PC-9 (cell line): Measurements from ENCODE around the gene DRAXIN. TPM values are rescaled to one million over a fixed set of nuclear protein-coding genes. Genes with fewer than 3 reads are reported as not detected.
"Not testable (repeated sequence)": the region's sequence is repeated elsewhere in the genome, so short reads cannot be mapped to it uniquely, and the experiment has no call there.

Experiments
- Bru-seq: library from RNA; stranded (reverse); fragments of 400-500 nt; gene quantifications from one replicate; lab custom pipeline; 2021; lab: Mats Ljungman, UMichigan
- BruChase-seq, 2 experiments: library from RNA; stranded (reverse); fragments of 400-500 nt; gene quantifications; one replicate each; lab custom pipeline; 2021; lab: Mats Ljungman, UMichigan
- BruUV-seq: library from RNA; stranded (reverse); fragments of 400-500 nt; replicated peaks from 2 replicates; lab custom pipeline; 2021; lab: Mats Ljungman, UMichigan
- CTCF ChIA-PET: fragments of 300-600 bp; sonication (Branson Sonifier 250); formaldehyde crosslinking; loops from one replicate; lab custom pipeline; 2022; ENCODE audit warnings: antibody characterized with exemption; lab: Charles Lee
- POLR2A ChIA-PET: fragments of 300-600 bp; sonication (Branson Sonifier 250); formaldehyde crosslinking; loops from one replicate; lab custom pipeline; 2022; ENCODE audit warnings: antibody characterized with exemption; ENCODE audit not compliant: unreplicated experiment; lab: Charles Lee
- DNase-seq, 2 experiments: peaks; one replicate each; pipeline versions ENCODE4 v3.0.0 to v3.0.0-alpha.2; 2015 to 2022; ENCODE audit warnings: mixed read lengths in 1 of 2
- H2AFZ ChIP-seq: fragments of 200-600 bp; sonication (generic); 2 replicates; pipeline ENCODE4 v1.8.1; 2017; ENCODE audit warnings: antibody characterized with exemption
- H3F3A ChIP-seq: fragments of 200-600 bp; sonication (generic); 2 replicates; pipeline ENCODE4 v1.8.1; 2017; ENCODE audit warnings: antibody characterized with exemption, mild to moderate bottlenecking, low read depth; ENCODE audit not compliant: insufficient read depth
- H3K27ac ChIP-seq: fragments of 200-600 bp; sonication (generic); 2 replicates; pipeline ENCODE4 v1.6.1; 2016; ENCODE audit warnings: mixed run types
- H3K27me3 ChIP-seq: fragments of 200-600 bp; sonication (generic); 2 replicates; pipeline ENCODE4 v1.6.1; 2016; ENCODE audit warnings: low read depth, mixed run types; ENCODE audit not compliant: insufficient read depth
- H3K36me3 ChIP-seq: fragments of 200-600 bp; sonication (generic); 2 replicates; pipeline ENCODE4 v1.6.1; 2016; ENCODE audit warnings: low read depth, mixed run types
- H3K4me1 ChIP-seq: fragments of 200-600 bp; sonication (generic); replicated peaks from 2 replicates; pipeline ENCODE4 v1.6.1; 2016; ENCODE audit warnings: mixed run types; ENCODE audit not compliant: insufficient read depth
- H3K4me2 ChIP-seq: fragments of 200-600 bp; sonication (generic); 2 replicates; pipeline ENCODE4 v1.6.1; 2017; ENCODE audit warnings: mixed run types
- H3K4me3 ChIP-seq: fragments of 200-600 bp; sonication (generic); 2 replicates; pipeline ENCODE4 v1.6.1; 2016; ENCODE audit warnings: mixed run types
- H3K79me2 ChIP-seq: fragments of 200-600 bp; sonication (generic); 2 replicates; pipeline ENCODE4 v1.6.1; 2017; ENCODE audit warnings: low read depth, mixed run types
- H3K9me2 ChIP-seq: fragments of 200-600 bp; sonication (generic); 2 replicates; pipeline ENCODE4 v1.8.1; 2017; ENCODE audit warnings: mild to moderate bottlenecking; ENCODE audit not compliant: insufficient read depth
- H3K9me3 ChIP-seq: fragments of 200-600 bp; sonication (generic); 2 replicates; pipeline ENCODE4 v1.8.1; 2016; ENCODE audit warnings: low read depth; ENCODE audit not compliant: insufficient read depth
- H4K20me1 ChIP-seq: fragments of 200-600 bp; sonication (generic); 2 replicates; pipeline ENCODE4 v1.8.1; 2017; ENCODE audit not compliant: insufficient read depth
- CTCF ChIP-seq: fragments of 200-600 bp; sonication (generic); conservative IDR thresholded peaks from 2 replicates; pipeline ENCODE4 v1.6.1; 2017; ENCODE audit warnings: mixed run types, antibody characterized with exemption, mild to moderate bottlenecking, moderate library complexity
- EZH2 ChIP-seq: fragments of 200-600 bp; sonication (generic); IDR thresholded peaks from 2 replicates; pipeline ENCODE4 v1.8.0; 2017; ENCODE audit warnings: antibody characterized with exemption, low read depth
- intact Hi-C: fragments of 100-400 bp; cut with micrococcal nuclease; formaldehyde crosslinking; loops from one replicate; pipeline ENCODE4 v1.10.0; 2022; ENCODE audit not compliant: unreplicated experiment
- long read RNA-seq: library from polyadenylated mRNA; stranded (forward); transcript quantifications from one replicate; pipeline ENCODE4 v2.0.0, GENCODE V29; 2022
- total RNA-seq: library from RNA; stranded (reverse); gene quantifications from 2 replicates; pipeline ENCODE4 v1.2.3, GENCODE V29; 2021

The DRAXIN gene
- not detected in 2 replicates for total RNA-seq
- not detected for Bru-seq, nascent RNA
- percentile 4 among the genes with signal in this experiment for BruChase-seq, experiment 1, labeled RNA remaining after a 2-hour chase
- BruChase-seq, experiment 2, labeled RNA remaining after a 6-hour chase = not detected
- long read RNA-seq = 0 reads

- H3K9me2 ChIP-seq = no peaks in the 10 kb centered on the region
- TF ChIP-seq CTCF (no peak), EZH2 (0 out of 2 replicates have a peak, but pooled peaks have one; percentile 43)
- H3K79me2 ChIP-seq = no peaks in the 10 kb centered on the region
- no peak within 1 kb of the TSS for H3K27ac ChIP-seq
- no TSS peak for BruUV-seq
- no peak within 1 kb of the TSS for H3K4me3 ChIP-seq
- no peak within 1 kb of the TSS for H2AFZ ChIP-seq
- CTCF ChIA-PET = no interaction called here
- H3K9me3 ChIP-seq = no peaks in the 10 kb centered on the region
- peaks cover 13% of the 10 kb centered on the region for H3K27me3 ChIP-seq
- H3K4me2 ChIP-seq = no peak within 1 kb of the TSS
- H3F3A ChIP-seq = no peaks in the 10 kb centered on the region
- POLR2A ChIA-PET = no interaction called here
- H3K36me3 ChIP-seq = no peaks in the 10 kb centered on the region
- H4K20me1 ChIP-seq = no peaks in the 10 kb centered on the region
- no peak for DNase-seq
- peaks cover 11% of the 10 kb centered on the region; the same call in 1 of the 2 replicates for H3K4me1 ChIP-seq
- intact Hi-C loops = no loop called here
These were observed at the start of gene DRAXIN for GRCh38 chr1:11691302-11691914. Gene DRAXIN, plus strand, starts transcription at chr1:11691710. Its CDS starts 14,549 bp downstream, at chr1:11706259.

- Histone ChIP-seq H3K36me3 (no peaks in the 10 kb centered on the region), H3K4me1 (no peaks in the 10 kb centered on the region), H3K4me3 (no peak overlapping the region), H3K9me3 (no peaks in the 10 kb centered on the region), H3K4me2 (no peak overlapping the region), H3K9me2 (no peaks in the 10 kb centered on the region), H3K27me3 (peaks cover 21% of the 10 kb centered on the region; the same call in 1 of the 2 replicates), H4K20me1 (no peaks in the 10 kb centered on the region), H3K79me2 (no peaks in the 10 kb centered on the region), H3F3A (no peaks in the 10 kb centered on the region), H3K27ac (no peak overlapping the region), H2AFZ (no peak overlapping the region)
- CTCF ChIA-PET = interaction anchor here (0.7 kb wide), 1 partner anchor 604 kb away, joined by 4 read pairs; no protein-coding TSS in a partner anchor
- no peak for DNase-seq
- no TSS peak for BruUV-seq
- intact Hi-C loops = loop anchor here (1.0 to 5.0 kb wide), 4 partner anchors 355 to 1130 kb away; partner anchors contain the start of gene MTOR
- TF ChIP-seq EZH2 (no peak), CTCF (no peak)
- POLR2A ChIA-PET = no interaction called here
These were observed 49.7 kb upstream of the DRAXIN start for GRCh38 chr1:11641776-11642305.

- H3K27me3 ChIP-seq = peaks cover 16% of the 10 kb centered on the region; the same call in 1 of the 2 replicates
- TF ChIP-seq CTCF = peak; percentile 88
- H3F3A ChIP-seq, BruUV-seq, H4K20me1 ChIP-seq, H2AFZ ChIP-seq, H3K9me2 ChIP-seq, H3K36me3 ChIP-seq, POLR2A ChIA-PET, H3K4me1 ChIP-seq, H3K4me3 ChIP-seq, H3K27ac ChIP-seq, H3K79me2 ChIP-seq, H3K9me3 ChIP-seq, H3K4me2 ChIP-seq: not testable (repeated sequence)
- intact Hi-C loops = loop anchor here (1.0 to 5.0 kb wide), 4 partner anchors 356 to 1130 kb away; partner anchors contain the start of gene MTOR
- CTCF ChIA-PET = interaction anchor here (0.7 kb wide), 1 partner anchor 605 kb away, joined by 4 read pairs; no protein-coding TSS in a partner anchor
- peak in 1 of 2 experiments; percentile 58 for DNase-seq
These were observed 49.0 kb upstream of the DRAXIN start for GRCh38 chr1:11642418-11643017.
